ENCODE data around the gene TTC1.
"Not testable (repeated sequence)": the region's sequence is repeated elsewhere in the genome, so short reads cannot be mapped to it uniquely, and the experiment has no call there.

The TTC1 gene, protein sequence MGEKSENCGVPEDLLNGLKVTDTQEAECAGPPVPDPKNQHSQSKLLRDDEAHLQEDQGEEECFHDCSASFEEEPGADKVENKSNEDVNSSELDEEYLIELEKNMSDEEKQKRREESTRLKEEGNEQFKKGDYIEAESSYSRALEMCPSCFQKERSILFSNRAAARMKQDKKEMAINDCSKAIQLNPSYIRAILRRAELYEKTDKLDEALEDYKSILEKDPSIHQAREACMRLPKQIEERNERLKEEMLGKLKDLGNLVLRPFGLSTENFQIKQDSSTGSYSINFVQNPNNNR

DNA sequence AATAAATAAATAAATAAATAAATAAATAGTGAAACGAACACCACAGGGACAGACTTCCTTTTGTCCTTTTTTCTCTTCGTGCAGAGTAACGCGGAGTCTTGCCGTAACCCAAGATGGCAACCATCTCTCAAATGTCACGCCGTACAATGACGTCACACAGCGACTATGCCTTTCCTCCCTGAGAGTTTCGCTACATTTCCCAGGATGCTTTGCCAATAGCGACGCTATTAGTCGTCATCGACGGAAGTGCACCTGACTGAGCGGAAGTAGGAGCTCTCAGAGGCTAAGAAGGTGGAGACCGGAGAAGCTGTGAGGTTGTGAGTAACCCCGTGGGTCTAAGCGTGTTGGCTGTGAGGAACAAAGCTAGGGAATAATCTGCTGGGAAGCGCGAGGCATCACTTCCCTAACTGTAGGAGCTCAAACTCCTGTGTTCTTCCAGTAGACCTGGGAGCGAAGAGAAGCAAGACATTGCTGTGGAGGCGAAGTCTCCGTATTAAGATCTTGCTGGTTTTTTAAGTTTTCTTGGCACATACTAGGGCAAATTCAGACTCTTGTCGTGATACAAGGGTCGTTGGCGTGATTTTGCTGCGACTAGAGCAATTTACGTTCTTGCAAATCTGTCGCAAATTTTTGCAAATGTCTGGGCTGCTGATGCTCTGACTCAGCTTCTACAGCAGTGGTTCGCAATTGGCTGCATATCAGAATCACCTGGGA is at the start of gene TTC1:
TSS of gene TTC1 (plus strand) at position 263 of the 714 bp plus-strand sequence. CDS start 1,390 bp downstream, outside the sequence.
- DNase-seq (ENCODE audit: low spot score) = peak; percentile 95
- FAIRE-seq = no peak

DNA sequence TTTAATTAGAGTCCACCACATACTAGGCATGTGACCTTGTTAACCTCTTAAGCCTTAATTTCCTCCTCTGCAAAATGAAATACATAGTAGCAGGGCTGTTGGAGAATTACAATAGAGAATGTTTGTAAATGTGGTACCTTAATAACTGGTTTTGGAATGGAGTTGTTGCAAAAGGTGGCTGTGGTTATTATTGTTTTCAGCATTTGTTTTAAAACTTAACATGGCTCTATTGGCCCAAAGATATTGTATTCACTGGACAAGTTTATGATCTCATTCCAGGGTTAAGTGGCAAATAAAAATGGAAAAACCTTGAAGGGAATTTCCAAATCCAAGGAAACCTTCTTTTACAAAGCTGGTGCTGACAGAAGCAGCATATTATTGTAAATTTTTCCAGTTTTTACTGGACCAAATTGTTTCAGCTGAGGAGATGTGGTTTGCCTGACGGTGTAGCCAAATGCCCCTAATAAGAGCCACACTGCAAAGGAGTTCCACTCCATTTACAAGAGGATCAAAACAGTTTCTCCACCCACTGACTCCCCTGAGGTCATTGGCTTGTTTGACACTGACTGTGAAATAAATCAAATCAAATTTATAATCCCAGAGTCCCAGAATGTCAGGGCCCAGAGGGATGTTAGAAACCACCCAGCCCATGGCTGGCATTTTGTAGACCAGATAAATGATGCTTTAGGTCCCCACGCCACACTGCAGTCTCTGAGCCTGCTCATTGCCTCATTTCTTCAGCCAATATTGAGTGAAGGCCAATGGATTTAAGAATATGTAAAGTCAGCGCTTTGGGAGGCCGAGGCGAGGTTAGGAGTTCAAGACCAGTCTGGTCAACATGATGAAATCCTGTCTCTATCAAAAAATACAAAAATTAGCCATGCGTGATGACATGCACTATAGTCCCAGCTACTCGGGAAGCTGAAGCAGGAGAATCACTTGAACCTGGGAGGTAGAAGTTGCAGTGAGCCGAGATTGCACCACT is 47.5 kb upstream of the TTC1 start:
- DNase-seq (ENCODE audit: low spot score) (no peak), FAIRE-seq (no peak)

DNA sequence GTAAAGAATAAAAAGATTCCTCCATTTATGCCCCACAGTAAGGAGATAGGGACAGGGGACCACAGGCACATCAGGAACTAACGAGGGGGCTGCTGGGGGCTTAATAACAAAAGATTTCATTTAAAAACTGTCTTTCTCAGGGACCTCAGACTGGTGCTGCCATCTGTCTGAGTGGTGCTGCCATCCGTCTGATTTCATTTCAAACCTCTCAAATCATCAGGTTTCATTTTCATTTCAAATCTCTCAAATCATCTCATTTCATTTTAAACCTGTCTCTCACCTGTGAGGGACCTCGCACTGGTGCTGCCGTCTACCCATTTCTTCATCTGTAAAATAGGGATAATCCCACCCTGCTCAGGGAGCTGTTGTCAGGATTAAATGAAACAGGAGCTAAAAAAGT is 46.7 kb upstream of the TTC1 start:
- FAIRE-seq (no peak), DNase-seq (ENCODE audit: low spot score) (no peak)

DNA sequence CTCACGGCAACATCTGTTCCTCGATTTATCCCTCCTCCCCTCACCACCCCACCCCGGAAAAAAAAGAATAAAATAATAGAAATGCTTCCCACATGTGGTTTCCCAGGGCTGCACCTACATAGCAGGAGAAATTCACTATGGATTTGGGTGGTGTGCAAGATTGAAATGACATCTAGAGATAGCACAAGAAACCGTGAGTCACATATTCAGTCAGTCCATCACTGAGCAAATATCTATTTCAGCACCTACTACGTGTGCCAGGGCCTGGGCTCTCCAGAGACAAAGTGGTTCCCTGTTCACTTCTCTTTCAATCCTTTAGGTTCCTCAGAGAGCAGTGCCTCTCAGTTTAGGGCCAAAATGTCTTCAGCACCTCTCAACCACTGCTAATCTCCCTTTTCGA is 45.0 kb upstream of the TTC1 start:
- no peak for FAIRE-seq
- no peak for DNase-seq (ENCODE audit: low spot score)

DNA sequence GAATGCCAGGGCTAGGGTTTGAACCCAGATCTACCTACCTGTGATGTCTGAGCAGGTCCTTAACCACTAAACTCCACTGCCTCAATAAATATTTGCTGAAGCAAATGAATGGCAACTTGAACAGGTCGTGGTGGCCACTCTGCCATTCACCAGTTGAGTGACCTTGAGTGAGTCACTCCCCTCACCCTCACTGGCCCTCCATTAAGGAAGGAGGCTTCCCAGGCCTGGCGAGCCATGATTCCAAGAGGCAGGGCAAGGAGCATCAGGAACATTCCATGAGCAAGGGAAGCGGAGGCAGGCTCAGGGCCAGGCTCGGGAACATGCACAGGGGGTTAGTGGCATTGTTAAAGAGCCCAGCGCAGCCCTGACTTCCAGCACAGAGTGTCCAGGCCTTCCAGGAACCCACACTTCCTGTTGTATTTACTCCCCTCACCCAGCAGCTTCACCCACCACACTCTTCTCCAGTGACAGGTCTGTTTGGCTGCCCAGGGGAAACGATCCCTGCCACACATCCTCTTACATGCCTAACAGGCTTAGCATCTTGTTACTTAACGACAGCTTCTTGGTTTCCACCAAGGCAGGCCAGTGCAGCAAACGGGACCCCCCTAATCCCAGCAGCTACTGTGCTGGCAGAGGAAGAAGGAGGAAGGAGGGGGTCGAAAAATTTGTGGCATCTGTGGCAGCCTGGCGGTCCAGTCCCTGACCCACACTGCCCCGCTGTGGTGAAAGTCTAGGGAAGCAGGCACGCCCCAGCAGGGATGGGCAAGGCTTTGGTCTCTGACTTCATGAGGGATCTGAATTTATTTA is 43.7 kb upstream of the TTC1 start:
- no peak for FAIRE-seq

DNA sequence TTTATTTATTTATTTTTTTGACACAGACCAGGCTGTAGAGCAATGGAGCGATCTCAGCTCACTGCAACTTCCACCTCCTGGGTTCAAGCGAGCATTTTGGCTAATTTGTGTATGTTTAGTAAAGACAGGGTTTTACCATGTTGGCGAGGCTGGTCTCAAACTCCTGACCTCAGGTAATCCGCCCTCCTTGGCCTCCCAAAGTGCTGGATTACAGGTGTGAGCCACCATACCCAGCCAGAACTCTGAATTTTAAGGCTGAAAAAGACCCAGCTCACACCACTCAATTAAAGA is 43.2 kb upstream of the TTC1 start:
- FAIRE-seq; DNase-seq (ENCODE audit: low spot score): not testable (repeated sequence)

More for the DNA sequence above, 43.7 kb upstream of the TTC1 start:
- peak; percentile 87 for DNase-seq (ENCODE audit: low spot score)

DNA sequence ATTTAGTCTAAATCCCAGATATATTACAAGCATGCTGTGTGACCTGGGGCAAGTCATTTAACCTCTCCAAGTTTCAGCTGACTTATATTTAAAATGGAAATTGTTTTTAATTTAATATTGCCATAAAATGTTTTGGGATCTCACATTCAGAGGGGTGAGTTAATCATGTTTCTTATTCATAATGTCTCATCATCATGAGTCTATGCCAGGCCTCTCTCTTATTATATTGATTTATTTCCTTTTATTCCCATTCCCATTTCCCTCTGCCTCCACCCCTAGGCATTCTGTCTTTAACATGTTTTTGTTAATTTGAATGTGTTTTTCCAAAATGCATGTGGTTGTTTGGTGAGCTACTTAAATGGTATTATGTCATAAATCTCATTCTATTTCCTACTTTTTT is 39.0 kb upstream of the TTC1 start:
- FAIRE-seq = no peak
- no peak for DNase-seq (ENCODE audit: low spot score)

DNA sequence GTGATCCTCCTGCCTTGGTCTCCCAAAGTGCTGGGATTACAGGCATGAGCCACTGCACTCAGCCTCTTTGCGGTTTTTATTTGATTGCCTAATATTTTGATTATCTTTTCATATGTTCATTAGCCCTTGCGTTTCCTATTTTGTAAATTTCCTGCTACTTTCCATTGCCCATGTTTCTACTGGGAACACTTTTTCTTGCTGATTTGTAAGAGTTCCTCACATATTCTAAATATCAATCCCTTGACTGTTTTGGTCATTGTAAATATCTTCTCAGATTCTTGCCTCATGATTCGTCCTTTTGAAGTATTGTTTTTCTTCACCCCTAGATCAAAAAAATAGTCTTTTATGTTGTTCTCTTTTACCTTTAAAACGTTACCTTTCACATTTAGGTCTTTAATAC is 37.9 kb upstream of the TTC1 start:
- DNase-seq (ENCODE audit: low spot score) = no peak
- FAIRE-seq = no peak

DNA sequence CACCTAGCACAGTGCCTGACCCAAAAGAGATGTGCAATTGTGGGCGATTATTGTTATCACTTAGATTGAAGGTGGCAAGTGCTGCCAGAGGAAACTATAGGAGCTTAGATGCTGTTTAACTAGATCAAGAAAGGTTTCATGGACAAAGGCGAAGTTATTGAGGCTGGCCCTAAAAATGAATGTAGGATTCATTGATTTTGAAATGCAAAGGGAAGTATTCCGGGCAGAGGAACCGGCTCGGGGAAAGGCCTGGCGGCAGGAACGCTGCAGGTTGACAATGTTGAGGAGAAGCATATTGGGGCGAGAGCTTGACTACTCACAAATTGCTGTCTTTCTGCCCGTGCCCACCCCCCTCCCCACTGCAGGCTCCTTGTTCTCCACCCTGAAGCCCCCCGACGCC is 37.4 kb upstream of the TTC1 start:
- FAIRE-seq = no peak
- DNase-seq (ENCODE audit: low spot score) = no peak

DNA sequence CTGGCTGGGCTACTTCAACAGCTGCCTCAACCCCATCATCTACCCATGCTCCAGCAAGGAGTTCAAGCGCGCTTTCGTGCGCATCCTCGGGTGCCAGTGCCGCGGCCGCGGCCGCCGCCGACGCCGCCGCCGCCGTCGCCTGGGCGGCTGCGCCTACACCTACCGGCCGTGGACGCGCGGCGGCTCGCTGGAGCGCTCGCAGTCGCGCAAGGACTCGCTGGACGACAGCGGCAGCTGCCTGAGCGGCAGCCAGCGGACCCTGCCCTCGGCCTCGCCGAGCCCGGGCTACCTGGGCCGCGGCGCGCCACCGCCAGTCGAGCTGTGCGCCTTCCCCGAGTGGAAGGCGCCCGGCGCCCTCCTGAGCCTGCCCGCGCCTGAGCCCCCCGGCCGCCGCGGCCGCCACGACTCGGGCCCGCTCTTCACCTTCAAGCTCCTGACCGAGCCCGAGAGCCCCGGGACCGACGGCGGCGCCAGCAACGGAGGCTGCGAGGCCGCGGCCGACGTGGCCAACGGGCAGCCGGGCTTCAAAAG is 36.9 kb upstream of the TTC1 start:
- no peak for DNase-seq (ENCODE audit: low spot score)

DNA sequence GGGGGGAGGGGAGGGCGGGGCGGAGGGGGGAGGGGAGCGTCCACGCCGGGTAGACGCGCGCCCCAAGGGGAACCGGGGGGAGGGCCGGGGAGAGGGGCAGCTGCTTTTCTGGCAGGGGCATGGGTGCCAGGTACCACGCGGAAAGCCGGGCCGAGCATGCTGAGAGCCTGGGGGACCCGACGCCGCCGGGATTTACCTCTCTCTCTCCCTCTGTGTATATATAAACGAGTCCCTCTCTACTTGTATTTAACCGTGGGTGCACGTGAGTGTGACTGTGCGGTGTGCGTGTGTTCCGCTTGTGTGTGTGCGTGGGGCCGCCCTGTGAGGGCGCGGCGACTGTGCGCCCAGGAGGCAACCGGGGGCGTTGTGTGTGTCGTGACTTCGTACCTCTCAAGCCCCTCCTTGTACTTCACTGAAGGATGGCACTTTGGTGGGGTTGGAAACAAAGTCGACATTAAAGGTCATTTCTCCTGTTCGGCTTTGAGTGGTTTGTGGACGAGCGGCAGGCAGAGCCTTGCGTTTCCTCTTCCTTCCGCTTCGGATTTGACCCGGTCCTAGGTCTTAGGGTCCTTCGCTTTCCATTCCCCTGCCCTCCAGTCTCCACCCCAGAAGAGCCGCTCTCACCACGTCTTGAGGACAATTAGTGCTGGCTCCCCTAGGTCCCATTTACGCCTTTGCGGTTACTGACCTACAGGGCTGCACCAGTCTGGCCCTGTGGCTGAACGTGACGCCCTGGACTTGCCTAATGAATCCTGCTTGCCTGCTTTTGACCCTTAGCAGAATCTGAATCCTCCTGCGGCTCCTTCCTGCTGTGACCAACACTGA is 36.2 kb upstream of the TTC1 start:
- no peak for FAIRE-seq
- DNase-seq (ENCODE audit: low spot score) = no peak

More for the DNA sequence above, 36.9 kb upstream of the TTC1 start:
- no peak for FAIRE-seq

DNA sequence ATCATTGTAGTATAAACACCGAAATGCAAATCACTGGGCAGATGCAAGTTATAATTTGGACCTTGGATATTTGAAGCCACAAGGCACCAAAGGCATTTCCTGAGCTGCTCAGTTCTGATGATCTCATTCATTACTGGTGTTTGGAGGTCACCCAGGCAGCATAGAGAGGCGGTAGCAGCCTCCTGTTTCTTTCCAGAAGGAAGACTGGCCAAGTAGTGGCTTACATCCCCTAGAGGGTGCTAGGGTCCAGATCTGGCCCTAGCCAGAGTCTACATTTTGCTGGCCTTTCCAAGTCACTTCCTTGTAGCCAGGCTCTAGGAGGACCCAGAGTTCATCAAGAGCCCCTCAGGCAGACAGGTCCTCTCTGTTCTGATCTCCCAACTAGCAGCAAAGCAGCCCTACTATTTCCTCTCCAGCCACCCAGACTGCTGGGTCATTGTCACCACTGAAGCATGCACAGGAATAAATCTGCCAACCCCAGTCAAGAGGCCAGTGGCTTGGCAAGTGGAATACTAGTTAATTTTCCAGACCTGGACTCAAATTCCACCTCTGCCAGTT is 33.4 kb upstream of the TTC1 start:
- DNase-seq (ENCODE audit: low spot score) = peak; percentile 87
- peak; percentile 89 for FAIRE-seq

DNA sequence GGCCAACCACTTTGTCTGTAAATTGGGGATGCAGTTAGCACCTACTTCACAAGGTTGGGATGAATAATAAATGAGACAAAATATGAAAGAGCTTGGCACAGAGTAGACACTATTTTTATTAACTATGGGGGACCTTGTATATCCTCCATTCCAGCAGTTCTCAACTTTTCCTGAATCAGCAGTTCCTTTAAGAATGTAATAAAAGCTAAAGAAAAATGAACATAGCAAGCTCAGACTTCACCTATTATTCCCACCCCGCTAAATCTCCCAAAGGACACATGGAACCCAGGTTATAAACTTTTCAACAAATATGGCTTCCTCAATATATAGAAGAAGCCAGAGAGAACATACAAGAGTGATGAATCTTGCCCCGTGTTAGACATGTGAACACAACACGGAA is 32.0 kb upstream of the TTC1 start:
- FAIRE-seq (no peak), DNase-seq (ENCODE audit: low spot score) (no peak)

DNA sequence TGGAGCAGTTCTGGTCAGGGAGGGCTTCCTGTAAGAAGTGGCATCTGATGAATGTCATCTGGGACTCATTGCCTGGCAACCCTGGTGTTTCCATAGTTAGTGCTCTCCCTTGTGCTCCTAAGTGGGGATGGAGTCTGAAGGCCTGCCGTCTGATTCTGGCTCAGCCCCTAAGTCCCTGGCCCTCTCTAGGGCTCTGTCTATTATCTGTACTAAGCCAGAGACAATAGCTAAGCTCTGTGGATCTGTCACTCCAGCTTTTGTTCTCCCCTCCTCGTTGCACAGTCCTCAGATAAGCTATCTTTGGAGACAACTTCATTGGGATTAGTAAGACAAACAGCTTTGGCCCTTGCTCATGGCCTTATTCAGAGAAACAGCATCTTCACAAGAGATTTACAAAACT is 30.6 kb upstream of the TTC1 start:
- DNase-seq (ENCODE audit: low spot score) (no peak), FAIRE-seq (no peak)

DNA sequence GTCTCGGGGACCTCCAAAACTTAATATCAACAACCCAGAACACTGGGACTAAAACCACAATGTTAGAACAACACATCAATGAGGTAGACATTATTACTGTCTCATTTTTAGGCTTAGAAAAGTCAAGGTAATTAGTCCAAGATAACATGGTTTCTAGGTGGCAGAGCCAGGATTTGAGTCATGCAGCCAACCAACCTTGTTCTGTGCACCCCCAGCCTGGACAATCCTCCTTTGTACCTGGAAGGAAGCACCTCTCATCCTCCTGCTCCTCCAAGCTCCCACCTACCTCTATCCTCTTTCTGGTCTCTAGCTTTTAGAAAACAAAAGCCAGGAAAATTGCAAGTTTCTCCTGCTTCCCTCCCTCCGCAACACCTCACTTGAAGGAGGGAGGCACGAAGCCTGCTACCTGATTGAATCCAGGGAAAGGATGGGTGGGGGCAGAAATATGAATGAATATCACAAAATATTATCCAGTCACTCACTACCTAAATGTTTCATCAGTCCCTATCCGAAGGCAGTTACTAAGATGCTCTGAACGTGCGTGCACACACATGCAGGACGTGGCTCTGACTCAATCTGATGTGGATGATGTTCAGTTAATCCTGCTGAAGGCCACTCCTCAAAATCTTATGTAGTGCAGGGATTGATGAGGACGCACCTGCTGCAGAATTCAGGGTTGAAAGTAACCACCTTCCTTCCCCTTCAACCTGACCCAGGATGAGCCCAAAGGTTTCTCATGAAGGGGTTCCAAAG is 26.3 kb upstream of the TTC1 start:
- FAIRE-seq (peak; percentile 53), DNase-seq (ENCODE audit: low spot score) (no peak)

DNA sequence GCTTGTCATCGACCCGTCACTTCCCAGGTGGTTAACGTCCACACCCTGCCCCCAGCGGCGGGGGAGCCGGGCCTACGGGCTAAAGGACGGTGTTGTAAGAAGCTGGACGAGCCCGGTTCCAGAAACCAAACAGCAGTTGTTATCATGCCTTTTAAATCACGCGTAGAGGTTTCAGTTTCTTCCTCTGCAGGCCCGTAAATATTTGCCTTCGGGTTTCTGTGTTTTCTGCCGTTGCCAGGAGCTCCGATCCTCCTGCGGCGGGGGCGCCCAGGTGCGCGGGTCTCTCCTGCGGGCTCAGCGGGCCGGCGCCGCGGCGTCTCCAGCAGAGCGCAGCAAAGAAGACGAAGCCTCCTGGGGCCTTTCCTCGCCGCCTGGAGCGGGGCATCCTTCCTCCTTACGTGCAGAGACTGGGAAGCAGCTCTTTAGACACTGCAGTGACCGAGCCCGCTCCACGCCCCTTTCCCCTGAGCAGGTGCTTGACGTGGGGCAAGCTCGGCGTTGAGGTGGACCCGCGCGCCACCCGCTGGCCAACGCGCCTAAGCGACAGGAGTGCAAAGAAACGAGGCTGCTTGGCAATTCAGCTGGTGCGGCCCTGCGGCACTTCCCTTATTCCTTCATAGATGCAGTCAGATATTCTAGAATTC is 21.8 kb upstream of the TTC1 start:
- FAIRE-seq (no peak), DNase-seq (ENCODE audit: low spot score) (peak; percentile 62)

DNA sequence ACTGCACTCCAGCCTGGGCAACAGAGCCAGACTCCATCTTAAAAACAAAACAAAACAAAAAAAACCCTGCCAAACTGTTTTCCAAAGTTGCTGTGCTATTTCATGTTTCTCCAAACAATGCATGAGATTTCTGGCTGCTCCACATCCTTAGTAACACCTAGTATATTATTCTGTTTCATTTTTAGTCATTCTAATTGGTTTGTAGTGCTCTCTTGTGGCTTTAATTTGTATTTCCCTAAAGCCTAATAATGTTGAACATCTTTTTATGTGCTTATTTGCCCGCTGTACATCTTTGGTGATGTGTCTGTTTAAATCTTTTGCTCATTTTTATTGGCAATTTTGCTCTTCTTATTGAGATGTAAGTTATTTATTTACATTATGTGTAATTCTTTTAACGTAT is 18.4 kb upstream of the TTC1 start:
- FAIRE-seq = no peak
- no peak for DNase-seq (ENCODE audit: low spot score)

DNA sequence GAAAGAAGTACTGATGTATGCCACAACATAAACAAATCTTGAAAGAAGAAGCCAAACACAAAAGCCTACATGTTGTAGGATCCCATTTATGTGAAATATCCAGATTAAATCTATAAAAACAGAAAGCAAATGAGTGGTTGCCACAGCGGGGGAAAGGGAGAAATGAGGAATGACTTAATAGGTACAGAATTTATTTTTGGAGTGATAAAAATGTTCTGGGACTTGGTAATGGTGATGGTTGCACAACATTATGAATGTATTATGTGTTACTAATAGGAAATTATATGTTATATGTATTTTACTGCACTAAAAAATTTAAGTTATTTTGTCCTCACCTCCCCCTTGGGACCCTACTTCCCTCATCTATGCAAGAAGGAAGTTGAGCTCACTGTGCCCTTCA is 16.4 kb upstream of the TTC1 start:
- FAIRE-seq (no peak), DNase-seq (ENCODE audit: low spot score) (no peak)

DNA sequence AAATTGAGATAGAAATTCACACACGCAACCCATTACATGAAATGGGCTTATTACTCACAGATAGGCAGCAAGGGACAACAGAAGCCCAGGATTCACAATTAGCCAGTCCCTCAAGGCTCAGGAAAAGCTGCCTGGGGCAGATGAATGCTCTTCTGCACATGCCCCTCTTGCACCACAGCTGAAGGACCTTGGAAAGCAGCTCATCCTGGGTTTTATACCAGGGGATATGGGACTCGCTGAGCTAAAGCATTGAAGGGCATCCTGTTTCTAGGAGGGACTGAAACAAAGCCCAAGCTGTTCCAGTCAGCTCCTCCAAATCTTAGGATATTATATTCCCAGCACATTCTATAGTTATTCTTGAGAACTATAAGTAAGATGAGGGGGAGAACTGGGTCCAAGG is 15.7 kb upstream of the TTC1 start:
- DNase-seq (ENCODE audit: low spot score) (no peak), FAIRE-seq (no peak)

Data from urothelium cell line (cell line).